DMS53 treated with DMSO at 0.1 percent for 48 hours (cell line): ENCODE results near the gene SPHK2.
"Not testable (repeated sequence)": the region's sequence is repeated elsewhere in the genome, so short reads cannot be mapped to it uniquely, and the experiment has no call there.

Source experiments
- DNase-seq: peaks from one replicate; lab custom pipeline; 2025; ENCODE audit not compliant: unreplicated experiment; lab: John Stamatoyannopoulos, UW

Gene SPHK2

DNA sequence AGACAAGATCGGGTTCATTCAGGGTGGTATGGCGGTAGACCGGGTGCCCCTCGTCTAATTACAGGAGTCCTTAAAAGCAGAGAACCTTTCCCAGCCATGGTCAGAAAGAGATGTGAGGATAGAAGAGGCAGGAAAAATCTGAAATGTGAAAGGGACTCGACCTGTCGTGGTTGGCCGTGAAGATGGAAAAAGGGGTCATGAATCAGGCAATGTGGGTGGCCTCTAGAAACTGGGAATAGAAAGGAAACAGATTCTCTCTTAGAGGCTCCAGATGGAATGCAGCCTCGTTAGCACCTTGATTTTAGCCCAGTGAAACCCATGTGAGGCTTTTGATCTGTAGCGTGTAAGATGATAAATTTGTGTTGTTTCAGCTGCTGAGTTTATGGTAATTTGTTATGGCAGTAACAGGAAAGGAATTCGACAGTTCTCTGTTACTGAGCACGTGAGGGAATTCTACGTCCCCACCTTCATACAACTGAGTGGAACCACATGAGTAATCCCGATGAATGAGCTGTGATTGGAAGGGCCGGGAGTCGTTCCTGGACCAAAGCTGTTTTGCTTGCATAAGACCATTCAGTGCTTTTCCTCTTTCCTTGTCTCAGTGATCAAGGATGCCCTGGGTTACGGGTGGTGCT lies 37.7 kb downstream of the SPHK2 start:
- no peak for DNase-seq

DNA sequence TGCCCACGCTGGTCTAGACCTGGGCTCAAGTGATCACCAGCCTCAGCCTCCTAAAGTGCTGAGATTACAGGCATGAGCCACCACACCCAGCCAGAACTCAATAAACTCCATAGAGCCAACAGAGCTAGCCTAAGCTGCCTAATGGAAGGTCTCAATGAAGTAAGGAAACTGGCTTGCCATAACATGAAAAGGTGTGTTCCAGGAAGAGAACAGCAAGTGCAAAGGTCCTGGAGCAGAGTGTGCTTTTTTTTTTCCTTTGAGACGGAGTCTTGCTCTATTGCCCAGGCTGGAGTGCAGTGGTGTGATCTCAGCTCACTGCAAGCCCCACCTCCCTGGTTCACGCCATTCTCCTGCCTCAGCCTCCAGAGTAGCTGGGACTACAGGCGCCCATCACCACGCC lies 38.5 kb downstream of the SPHK2 start:
- DNase-seq = not testable (repeated sequence)

DNA sequence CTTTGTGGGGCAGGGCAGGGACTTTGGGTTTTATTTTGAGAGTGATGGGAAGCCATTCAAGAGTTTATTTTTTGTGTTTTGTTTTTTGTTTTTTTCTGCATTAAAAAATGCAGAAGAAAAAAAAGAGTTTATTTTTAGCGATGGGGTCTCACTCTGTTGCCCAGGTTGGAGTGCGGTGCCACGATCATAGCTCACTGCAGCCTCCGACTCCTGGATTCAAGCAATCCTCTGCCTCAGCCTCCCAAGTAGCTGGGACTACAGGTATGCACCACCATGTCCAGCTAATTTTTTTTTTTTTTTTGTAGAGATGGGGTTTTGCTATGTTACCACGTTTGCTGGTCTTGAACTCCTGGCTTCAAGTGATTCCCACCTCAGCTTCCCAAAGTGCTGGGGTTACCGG lies 39.2 kb downstream of the SPHK2 start:
- no peak for DNase-seq

DNA sequence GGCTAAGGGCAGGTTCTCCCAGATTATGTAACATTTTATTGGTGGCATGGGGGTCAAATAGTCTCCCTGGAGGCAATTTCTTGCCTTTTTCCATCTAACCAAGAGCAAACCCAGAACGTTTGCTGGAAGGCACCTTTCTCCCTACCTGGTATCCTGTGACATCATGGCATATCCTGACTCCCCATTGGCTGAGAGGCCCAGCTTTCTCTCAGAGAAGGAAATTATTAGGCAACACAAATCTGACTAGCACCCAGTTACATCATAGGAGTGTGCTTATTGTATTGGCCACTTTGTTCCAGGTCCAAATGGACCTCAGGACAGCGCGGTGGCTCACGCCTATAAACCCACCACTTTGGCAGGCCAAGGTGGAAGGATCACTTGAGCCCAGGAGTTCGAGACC lies 40.5 kb downstream of the SPHK2 start:
- no peak for DNase-seq

DNA sequence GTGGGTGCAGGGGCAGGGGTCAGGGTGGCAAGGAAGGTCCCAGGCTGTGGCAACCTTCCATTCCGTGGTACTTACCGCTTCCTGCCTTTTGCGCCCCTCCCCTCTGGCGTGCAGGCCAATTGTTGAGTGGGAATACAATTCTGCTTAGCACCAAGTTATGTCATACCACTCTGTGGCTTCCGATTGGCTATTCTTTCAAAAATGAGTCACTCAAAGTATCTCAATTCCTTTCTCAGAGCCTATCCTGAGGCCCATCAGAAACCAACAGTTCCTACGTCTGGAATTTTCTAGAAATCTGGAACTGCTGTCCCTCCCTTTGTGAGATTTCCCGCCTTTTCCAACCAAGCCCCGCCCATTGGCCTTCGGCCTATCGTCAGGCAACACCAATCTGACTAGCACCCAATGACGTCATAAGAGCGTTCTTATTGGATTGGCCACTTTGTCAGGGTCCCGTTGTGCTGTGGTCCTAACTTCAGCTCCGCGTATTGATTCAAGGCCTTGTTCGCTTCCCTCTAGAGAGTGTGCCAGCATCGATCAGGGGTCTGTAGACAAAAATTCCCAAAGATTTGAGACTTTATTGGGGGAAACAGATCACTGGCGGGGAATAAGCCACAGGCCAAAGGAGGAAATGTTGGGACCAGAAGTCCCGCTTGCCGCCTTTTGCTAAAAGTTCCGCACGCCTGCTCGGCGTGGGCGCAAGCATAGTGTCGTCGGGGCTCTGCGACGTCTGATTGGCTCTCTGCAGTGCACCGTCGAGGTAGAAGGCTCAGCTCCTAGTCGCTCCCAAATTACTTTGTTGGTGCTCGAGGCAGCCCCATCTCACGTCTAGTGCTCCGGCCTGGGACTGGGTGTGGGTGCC lies 41.8 kb downstream of the SPHK2 start:
- peak; percentile 90 for DNase-seq

DNA sequence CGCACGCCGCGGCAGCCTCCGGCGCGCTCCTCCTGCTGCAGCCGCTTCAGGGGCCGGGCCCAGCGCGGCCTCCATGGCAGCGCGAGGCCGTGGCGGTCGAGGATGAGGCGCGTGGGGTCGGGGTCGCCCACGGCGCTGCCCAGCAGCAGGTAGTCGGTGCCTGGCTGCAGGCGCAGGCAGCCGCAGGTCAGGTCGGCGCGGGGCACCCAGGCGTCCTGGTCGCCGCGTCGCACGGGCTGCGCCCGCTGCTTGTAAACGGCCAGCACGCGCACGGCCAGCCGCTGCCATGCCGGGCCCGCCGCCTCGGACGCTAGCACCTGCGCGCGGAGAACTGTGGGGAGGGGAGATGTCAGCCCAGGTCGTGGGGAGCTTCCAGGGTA lies 42.4 kb downstream of the SPHK2 start:
- DNase-seq = no peak

DNA sequence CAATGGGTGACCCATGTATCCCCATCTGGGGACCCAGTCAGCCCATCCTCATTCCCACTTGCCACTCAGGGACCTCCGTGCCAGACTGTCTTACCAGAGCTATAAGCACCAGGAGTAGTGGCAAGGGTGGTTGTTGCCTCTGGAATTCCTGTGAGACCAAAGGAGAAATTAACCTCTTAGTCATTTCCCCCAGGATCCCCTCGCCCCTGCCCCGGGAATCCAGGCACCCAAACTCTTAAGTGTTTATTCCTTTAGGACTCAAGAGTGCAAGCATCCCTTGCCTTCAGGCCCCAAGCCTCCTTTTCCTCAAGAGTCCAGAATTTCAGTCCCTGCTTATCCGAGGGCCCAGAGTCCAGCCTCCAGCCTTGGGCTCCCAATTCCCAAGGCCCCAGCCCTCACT lies 44.4 kb downstream of the SPHK2 start:
- DNase-seq = no peak

DNA sequence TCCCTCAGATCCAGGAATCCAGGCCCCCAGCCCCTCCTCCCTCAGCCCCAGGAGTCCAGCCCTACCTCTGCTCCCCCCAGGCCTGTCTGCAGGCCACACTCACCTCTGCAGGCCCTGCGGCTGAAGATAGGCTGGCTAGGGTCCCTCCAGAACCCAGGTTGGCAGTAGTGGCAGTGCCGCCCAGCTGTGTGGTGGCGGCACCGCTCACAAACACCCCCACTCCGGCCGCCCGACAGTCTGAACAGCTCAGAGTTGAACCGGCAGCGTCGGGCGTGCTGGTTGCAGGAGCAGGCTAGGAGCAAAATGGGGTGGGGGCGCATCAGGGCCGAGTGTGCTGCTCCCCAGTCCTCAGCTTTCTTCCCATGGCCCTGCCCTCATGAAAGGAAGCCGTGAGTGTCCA lies 45.2 kb downstream of the SPHK2 start:
- no peak for DNase-seq

DNA sequence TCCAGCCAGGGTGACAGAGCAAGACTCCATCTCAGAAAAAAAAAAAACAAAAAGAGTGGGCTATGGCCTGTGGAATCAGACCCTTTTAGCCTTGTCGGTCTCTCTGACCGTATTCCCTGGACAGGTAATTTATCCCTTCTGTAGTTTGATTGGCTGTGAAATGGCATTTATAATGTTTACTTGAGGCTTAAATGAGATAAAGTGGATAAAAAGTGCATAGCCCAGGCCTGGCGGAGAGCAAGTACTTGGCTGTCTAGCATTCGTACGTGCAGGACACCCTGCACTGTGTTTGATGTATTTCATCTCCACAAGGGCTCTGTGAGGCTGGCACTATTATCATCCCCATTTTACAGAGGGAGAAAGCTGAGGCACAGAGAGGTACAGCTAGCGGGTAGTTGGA lies 46.5 kb downstream of the SPHK2 start:
- DNase-seq = no peak

DNA sequence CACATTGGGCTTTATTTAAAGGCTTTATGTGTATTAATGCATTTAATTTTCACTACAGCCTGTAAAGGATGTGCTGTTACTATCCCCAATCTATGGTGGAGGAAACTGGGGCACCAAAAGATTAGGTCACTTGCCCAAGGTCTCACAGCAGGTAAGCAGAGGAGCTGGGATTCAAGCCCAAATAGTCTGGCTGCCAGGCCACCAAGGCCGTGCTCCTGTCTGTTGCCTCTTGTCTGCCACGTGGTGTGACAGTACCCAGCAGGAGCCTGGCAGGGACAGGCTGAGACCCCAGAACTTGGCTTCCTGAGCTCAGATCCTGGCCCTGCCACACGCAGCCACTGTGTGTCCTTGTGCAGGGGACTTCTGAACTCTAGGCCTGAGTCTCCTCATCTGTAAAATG lies 49.0 kb downstream of the SPHK2 start:
- no peak for DNase-seq

DNA sequence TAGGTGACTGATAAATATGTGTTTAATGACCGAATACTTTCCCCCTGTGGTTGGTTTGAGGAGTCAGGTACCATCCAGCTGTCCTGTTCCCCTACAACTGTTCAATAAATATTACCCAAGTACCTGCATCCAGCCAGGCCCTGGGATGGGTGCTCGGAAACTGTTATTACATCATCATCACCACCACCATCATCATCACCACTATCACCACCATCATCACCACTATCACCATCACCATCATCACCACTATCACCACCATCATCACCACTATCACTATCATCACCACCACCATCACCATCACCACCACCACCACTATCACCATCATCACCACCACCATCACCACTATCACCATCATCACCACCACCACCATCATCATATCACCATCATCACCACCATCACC lies 49.5 kb downstream of the SPHK2 start:
- DNase-seq = no peak

DNA sequence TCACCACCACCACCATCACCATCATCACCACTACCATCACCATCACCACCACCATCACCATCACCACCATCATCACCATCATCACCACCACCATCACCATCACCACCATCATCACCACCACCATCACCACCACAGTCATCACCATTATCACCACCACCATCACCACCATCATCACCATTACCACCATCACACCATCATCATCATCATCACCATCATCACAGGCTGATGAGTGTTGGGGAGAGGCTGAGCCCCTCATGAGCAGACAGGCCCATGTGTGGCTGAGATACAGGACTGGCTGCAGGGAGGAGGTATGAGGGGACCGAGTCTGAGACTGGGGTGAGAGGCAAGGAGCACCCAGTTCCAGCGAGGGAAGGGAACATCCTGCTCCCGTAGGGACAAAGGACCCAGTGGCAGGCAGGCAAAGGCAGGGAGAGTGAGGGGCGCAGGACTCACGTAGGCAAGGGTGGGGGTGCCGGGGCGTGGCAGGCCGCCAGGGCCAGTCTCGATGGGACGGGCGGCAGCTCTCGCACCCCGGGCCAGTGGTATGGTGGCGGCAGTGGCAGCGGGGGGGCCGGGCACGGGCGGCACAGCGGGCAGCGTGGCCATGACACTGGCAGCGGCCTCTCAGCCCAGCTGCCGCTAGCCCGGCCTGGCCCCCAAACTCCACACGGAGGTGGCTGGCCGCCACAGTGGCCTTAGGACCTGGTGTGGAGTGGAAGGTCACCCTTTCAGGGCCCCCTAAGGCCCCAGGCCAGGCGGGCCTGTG lies 50.8 kb downstream of the SPHK2 start:
- DNase-seq = no peak

DNA sequence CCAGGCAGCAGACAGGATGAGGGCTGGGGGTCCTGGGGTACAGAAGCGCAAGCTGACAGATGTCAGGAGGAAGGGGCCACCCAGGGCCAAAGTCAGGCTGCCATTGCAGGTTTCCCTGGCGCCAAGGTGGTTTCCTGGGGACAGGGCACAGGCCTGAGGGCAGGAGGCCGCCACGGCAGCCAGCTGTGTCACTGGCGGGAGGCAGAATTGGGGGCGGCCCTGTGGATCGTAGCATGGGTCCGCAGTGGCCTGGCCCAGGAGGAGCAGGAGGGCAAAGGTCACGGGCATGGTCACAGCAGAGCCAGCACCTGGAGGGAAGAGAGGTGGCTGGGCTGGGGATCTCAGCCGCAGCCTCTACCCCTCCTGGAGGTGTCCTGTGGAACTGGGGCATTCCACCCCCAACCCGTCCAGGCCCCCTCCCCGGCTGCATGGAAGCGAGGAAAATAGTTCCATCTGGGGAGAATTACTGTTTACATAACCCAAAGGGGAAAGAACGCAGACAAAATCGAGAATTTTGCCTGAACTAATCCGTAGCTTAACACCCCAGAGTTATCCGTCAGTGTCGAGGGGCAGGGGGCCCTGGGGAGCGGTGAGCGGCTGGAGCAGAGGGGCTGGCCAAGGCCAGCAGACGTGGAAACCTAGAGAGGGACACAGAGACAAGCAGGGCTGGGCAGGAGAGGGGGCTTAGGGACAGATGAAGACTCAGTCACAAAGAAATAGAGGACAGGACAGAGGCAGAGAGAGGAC lies 51.6 kb downstream of the SPHK2 start:
- no peak for DNase-seq

DNA sequence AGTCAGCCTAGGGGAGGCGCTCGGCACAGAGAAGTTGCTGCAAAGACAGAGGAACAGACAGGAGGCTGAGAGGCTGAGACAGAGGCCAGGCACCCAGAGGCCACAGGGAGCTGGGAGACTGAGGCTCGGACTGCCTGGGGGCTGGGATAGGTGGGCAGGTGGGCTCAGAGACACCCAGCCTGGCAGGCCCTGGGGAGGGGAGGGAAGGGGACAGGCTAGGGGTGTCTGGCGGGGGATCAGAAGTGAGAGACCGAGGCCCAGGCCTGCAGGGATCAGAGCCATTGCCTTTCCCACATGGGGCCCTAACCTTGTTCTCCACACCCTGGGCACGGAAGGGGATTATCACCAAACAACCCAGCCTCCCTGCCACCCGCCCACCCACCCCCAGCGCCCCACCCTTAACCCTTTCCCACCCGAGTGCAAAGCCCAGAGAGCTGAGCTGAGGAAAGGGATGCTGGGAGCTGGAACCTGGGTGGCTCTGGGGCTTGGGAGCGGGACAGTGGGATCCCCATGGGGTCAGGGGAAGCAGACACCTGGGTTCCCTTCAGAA lies 52.2 kb downstream of the SPHK2 start:
- DNase-seq = no peak

DNA sequence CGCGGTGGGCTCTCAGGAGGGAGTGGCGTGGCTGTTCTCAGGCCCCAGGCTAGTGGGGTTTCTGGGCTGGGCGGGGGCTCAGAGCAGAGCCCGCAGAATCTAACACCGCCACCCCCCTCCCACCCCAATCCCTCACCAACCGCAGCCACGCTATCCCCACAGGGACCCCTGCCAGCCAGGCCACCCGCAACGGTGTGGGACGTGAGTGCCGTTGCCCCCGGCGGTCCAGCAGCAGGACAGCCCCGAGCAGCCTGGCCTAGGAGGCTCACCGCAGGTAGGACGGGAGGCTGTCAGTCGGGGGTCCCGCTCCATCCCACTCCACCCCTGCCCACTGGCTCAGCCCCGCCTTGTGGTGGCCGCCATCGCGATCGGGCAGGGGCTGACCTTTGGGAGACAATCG lies 53.7 kb downstream of the SPHK2 start, which contains the start of gene NTN5:
NTN5 (minus strand) TSS at position 24 of the 400 bp plus-strand sequence. CDS start 2,031 bp downstream, outside the sequence.
- DNase-seq = no peak

DNA sequence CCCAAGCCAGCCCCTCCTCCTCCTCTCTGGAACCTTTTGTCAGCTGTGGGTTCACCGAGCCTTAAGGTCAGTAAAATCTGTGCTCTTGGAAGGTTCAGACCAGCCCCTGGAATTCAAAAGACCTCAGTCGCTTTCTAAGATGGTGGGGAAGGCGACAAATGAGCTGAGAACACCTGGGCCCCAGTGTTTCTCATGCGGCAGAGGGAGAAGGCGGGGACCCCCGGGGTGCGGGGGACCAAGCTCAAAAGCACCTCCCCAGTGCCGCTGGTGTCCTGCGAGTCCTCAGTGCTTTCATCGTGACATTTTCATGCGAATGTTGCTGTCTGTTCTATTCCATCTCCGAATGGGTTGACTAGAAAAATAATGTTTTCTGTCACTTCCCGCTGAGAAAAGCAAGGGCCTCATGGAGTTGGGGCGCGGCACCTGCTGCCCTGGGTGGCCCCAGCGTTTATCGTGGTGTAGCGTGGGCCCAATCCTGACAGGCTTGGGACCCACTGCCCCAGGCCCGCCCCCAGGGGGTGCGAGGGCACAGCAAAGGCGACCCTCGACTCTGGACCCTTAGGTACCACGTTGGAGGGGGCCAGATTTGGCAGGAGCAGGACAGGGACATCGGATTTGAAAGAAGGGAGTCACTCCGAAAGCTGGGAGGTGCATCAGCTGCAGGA lies 54.3 kb downstream of the SPHK2 start:
- no peak for DNase-seq

DNA sequence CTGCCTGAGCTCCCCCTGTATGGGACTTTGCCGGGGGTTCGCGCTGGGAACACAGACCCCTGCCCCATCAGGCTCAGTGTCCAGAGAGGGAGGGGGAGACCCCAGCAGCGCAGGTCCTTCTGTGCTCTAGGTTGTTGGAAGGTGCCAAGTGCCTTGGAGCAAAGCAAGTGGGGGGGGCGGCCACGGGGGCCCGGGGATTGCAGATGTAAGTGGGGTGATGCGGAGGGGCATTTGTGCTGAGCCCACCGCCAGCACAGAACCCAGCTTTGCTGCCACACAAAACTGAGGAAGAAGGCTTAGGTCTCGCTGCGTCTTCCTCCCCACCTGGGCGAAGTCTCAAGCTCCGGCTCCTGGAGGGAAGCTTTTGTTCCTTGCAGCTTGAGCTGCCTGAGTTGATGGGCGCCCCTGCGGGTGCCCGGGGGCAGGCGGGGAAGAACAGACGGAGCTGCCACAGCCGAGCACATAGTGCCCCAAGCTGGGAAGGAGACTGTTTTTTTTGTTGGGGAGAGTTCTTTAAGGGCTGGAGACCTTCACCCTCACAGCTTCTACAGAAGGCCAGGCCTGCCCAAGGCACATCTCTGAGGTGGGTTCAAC lies 55.0 kb downstream of the SPHK2 start:
- no peak for DNase-seq

DNA sequence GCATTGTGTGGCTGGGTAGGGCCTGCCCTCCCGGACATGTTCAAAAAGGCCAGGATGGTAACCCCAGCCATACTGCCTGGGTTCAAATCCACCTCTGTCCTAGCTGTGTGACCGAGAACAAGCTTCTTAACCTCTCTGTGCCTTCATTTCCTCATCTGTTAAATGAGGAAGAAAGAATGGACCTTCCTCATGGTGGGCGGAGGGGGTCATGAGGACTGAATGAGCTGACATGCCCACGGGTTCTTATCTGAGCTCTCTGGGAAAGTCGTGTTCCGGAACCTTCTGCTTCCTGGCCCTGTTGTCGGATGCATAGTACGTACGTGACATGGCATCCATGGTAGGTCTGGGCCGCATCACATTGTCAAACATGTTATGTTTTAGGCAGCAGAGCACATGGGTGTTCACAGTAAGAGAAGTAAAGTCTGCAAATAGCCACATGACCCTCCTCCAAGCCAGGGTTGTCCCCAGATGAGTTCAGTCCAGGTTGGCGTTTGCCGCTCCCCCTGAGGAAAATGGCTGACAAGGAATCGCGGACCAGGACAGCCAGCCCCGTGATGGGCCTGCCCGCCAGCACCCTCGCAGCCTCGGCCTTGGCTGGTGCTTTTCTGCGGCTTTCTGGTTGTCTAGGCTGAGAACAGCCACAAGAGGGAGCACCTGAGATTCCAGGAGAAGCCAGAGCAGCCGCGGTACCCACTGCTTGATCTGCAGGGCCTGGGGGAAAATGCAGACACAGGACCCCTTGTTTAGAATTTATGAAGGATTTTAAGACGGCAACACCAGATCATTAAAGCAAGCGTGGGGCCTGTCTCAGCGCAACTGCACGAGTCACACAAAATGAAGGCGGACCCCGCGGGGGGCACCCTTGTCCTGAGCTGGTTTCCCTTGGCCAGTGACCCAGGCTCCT lies 55.9 kb downstream of the SPHK2 start:
- peak; percentile 67 for DNase-seq

DNA sequence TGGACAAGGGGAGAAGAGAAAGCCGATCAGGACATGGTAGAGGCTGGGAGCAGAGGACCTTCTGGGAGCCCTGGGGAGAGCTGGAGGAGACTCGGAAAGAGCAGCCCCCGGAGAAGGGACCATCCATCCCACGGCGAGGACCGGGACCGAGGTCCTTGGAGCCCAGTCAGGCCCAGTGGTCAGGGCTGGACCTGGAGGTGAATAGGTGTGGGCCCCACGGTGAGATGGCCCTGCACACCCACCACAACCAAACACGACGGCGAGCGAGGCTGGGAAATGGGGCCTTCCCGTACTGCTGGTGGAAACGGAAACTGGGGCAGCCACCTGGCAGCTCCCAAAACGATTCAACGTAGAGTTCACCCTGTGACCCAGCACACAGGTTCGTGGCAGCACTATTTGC lies 57.2 kb downstream of the SPHK2 start:
- no peak for DNase-seq
